HG03135 (cell line): ENCODE results near the gene CRIP1.

Experiments used
- ATAC-seq: cut with Tn5 transposase; IDR thresholded peaks from one replicate; pipeline ENCODE4 v1.9.1; 2021; ENCODE audit warnings: mild to moderate bottlenecking, moderate library complexity; ENCODE audit not compliant: unreplicated experiment

The CRIP1 gene

GRCh38 chr14:105486163-105486973, at the start of gene CRIP1:
TSS of gene CRIP1 (plus strand) at chr14:105486886. CDS start at chr14:105487260, 374 bp downstream.
- ATAC-seq = no peak

- ATAC-seq = no peak
These were observed 49.6 kb upstream of the CRIP1 start for GRCh38 chr14:105436891-105437722.

GRCh38 chr14:105437723-105438500, 48.8 kb upstream of the CRIP1 start:
- no peak for ATAC-seq

GRCh38 chr14:105439179-105439578, 47.5 kb upstream of the CRIP1 start:
- no peak for ATAC-seq

- ATAC-seq = no peak
These were observed 46.8 kb upstream of the CRIP1 start for GRCh38 chr14:105439710-105440553.

GRCh38 chr14:105440554-105440900, 46.2 kb upstream of the CRIP1 start:
- no peak for ATAC-seq

- no peak for ATAC-seq
These were observed 45.7 kb upstream of the CRIP1 start for GRCh38 chr14:105440992-105441391.

GRCh38 chr14:105442125-105442524, 44.6 kb upstream of the CRIP1 start:
- no peak for ATAC-seq

- no peak for ATAC-seq
These were observed 43.9 kb upstream of the CRIP1 start for GRCh38 chr14:105442834-105443233.

- no peak for ATAC-seq
These were observed 41.8 kb upstream of the CRIP1 start for GRCh38 chr14:105444859-105445258.

- ATAC-seq = no peak
These were observed 41.4 kb upstream of the CRIP1 start for GRCh38 chr14:105445290-105445689.

- no peak for ATAC-seq
These were observed 40.5 kb upstream of the CRIP1 start for GRCh38 chr14:105445901-105446845.

- no peak for ATAC-seq
These were observed 39.7 kb upstream of the CRIP1 start for GRCh38 chr14:105446971-105447370.

GRCh38 chr14:105447651-105448640, 38.7 kb upstream of the CRIP1 start:
- no peak for ATAC-seq

- ATAC-seq = no peak
These were observed 38.0 kb upstream of the CRIP1 start for GRCh38 chr14:105448706-105449111.

- no peak for ATAC-seq
These were observed 37.2 kb upstream of the CRIP1 start for GRCh38 chr14:105449276-105450122.

- no peak for ATAC-seq
These were observed 36.6 kb upstream of the CRIP1 start for GRCh38 chr14:105450123-105450505.
